Myocyte (in vitro differentiated cells): Measurements from ENCODE around the gene DDX4. TPM values are rescaled to one million over a fixed set of nuclear protein-coding genes. Genes with fewer than 3 reads are reported as not detected.

ENCODE experiments used
- DNase-seq: peaks from one replicate; pipeline ENCODE4 v3.0.0-alpha.2; 2012; ENCODE audit warnings: low read depth
- total RNA-seq: library from RNA; depleted of rRNA; stranded (reverse); fragments of >200 nt; gene quantifications from 2 replicates; pipeline ENCODE4 v1.2.3, GENCODE V29; 2014

Gene DDX4
- total RNA-seq, 1 donor from 2014 or later, result not detected

- DNase-seq, result no peak
Observed at GRCh38 chr5:55864606-55865541, 127.0 kb downstream of the DDX4 start.

- DNase-seq, result peak; percentile 76
Observed at GRCh38 chr5:55865831-55866230, 128.0 kb downstream of the DDX4 start.

DNA sequence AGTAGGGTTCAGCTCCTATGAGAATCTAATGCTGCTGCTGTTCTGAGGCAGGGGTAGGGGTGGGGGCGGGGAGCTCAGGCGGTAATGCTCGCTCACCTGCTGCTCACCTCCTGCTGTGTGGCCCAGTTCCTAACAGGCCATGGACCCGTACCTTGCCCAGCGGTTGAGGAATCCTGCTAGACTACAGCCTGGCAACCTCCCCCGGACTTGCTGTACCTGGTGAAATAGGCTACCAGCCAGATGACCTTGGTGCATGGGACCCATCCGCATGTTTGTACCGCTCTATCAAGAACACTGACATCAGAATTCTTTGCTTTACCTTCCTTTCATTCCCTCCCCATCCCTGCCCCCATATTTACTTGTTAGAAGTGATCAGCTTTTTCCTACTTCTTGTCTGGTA lies 128.6 kb downstream of the DDX4 start:
- DNase-seq, result no peak

Other genes with a start within 250 kb of the DDX4 start
- 94.7 and 154 TPM in 2 replicates for gene PLPP1, start 203.1 kb upstream of the DDX4 start, total RNA-seq
- gene SLC38A9, start 25.7 kb upstream of the DDX4 start, total RNA-seq, result 14.7 and 15.2 TPM in 2 replicates
- gene IL31RA, start 113.3 kb downstream of the DDX4 start, total RNA-seq, result 0.16 TPM in 1 of 2 replicates, not detected in the other